ENCODE data around the gene PRR35.

PRR35 gene

DNA sequence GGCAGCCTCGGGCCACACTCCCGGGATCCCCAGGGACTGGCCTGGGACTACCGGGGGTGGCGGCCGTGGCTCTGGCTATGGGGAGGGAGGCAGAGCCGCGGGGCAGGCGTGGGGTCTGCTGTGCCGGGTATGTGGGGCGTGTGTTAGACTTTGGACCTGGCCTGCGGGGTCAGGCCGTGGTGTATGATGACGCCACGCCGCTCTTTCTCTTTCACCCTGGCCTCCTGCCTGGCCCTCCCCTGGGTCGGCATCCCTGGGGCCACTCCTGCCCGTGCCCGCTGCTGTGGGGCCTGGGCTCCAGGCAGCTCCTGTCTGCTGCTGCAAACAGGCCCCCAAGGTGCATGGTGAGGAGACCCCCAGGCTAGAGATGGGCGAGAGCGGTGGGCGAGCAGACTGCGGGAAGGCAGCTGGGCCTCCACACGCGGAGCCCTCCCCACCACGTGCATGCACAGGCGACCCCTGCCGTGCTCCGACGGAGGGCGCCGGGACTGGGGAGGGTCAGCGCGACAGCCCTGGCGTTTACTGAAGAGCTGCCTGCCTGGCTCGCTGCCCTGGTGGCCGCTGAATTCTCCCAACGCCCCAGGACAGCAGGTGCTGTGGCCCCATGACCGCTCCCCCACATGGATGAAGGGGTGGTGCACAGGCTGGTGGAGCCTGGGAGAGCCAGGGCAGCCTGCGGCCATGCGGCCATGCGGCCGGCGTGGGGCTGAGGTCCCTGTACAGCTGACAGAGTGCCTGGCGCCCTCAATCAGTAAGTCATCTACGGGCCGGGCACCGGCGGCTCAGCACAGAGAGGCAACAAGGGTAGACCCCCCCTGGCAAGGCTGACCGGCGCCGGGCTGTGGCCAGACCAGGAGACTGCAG lies 16.7 kb upstream of the PRR35 start:
- TF ChIP-seq, protein P1, sequence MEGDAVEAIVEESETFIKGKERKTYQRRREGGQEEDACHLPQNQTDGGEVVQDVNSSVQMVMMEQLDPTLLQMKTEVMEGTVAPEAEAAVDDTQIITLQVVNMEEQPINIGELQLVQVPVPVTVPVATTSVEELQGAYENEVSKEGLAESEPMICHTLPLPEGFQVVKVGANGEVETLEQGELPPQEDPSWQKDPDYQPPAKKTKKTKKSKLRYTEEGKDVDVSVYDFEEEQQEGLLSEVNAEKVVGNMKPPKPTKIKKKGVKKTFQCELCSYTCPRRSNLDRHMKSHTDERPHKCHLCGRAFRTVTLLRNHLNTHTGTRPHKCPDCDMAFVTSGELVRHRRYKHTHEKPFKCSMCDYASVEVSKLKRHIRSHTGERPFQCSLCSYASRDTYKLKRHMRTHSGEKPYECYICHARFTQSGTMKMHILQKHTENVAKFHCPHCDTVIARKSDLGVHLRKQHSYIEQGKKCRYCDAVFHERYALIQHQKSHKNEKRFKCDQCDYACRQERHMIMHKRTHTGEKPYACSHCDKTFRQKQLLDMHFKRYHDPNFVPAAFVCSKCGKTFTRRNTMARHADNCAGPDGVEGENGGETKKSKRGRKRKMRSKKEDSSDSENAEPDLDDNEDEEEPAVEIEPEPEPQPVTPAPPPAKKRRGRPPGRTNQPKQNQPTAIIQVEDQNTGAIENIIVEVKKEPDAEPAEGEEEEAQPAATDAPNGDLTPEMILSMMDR (IDR thresholded peaks at IDR 0.05; ENCODE audit: low read depth, low read length) = no peak
- Histone ChIP-seq H3K27ac (no peak overlapping the region), H3K9me3 (ENCODE audit: severe bottlenecking) (no peaks in the 10 kb centered on the region), H3K4me3 (ENCODE audit: low read depth, low read length) (no peak overlapping the region), H3K36me3 (peaks cover 8% of the 10 kb centered on the region), H3K27me3 (ENCODE audit: insufficient read depth, low read depth, severe bottlenecking) (no peaks in the 10 kb centered on the region)
- DNase-seq = no peak

DNA sequence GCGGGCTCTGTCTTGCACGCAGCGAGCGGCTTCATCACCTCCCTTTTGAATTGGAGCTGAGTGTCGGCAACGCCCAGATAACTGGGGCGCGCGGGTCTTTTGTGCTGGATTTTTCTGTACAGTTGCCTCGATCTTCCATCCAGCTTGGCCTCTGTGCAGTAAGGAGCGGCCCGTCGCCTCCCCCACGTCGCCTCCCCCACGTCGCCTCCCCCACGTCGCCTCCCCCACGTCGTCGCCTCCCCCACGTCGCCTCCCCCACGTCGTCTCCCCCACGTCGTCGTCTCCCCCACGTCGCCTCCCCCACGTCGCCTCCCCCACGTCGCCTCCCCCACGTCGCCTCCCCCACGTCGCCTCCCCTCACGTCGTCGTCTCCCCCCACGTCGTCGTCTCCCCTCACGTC lies 15.7 kb upstream of the PRR35 start:
- Histone ChIP-seq H3K27me3 (ENCODE audit: insufficient read depth, low read depth, severe bottlenecking) (no peaks in the 10 kb centered on the region), H3K27ac (no peak overlapping the region), H3K4me3 (ENCODE audit: low read depth, low read length) (no peak overlapping the region), H3K9me3 (ENCODE audit: severe bottlenecking) (no peaks in the 10 kb centered on the region), H3K36me3 (peaks cover 6% of the 10 kb centered on the region)
- no peak for DNase-seq
- TF ChIP-seq, protein P1 (IDR thresholded peaks at IDR 0.05; ENCODE audit: low read depth, low read length) = no peak

DNA sequence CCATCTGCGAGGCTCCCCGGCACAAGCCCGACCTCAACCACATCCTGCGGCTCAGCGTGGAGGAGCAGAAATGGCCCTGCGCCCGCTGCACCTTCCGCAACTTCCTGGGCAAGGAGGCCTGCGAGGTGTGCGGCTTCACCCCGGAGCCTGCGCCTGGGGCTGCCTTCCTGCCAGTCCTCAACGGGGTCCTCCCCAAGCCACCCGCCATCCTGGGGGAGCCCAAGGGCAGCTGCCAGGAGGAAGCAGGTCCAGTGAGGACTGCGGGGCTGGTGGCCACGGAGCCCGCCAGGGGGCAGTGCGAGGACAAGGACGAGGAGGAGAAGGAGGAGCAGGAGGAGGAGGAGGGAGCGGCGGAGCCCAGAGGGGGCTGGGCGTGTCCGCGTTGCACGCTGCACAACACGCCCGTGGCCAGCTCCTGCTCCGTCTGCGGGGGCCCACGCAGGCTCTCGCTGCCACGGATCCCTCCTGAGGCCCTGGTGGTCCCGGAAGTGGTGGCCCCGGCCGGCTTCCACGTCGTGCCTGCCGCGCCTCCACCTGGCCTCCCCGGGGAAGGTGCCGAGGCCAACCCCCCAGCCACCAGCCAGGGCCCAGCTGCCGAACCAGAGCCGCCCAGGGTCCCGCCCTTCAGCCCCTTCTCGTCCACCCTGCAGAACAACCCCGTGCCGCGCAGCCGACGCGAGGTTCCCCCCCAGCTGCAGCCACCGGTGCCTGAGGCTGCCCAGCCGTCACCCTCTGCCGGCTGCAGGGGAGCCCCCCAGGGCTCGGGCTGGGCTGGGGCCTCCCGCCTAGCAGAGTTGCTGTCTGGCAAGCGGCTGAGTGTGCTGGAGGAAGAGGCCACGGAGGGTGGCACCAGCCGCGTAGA lies 13.1 kb upstream of the PRR35 start:
- no peaks in the 10 kb centered on the region for H3K27me3 ChIP-seq (ENCODE audit: insufficient read depth, low read depth, severe bottlenecking)
- H3K36me3 ChIP-seq = peaks cover 23% of the 10 kb centered on the region
- no peak overlapping the region for H3K27ac ChIP-seq
- DNase-seq = peak; percentile 95
- no peaks in the 10 kb centered on the region for H3K9me3 ChIP-seq (ENCODE audit: severe bottlenecking)
- TF ChIP-seq, protein P1 (IDR thresholded peaks at IDR 0.05; ENCODE audit: low read depth, low read length) = peak; percentile 94
- no peak overlapping the region for H3K4me3 ChIP-seq (ENCODE audit: low read depth, low read length)

DNA sequence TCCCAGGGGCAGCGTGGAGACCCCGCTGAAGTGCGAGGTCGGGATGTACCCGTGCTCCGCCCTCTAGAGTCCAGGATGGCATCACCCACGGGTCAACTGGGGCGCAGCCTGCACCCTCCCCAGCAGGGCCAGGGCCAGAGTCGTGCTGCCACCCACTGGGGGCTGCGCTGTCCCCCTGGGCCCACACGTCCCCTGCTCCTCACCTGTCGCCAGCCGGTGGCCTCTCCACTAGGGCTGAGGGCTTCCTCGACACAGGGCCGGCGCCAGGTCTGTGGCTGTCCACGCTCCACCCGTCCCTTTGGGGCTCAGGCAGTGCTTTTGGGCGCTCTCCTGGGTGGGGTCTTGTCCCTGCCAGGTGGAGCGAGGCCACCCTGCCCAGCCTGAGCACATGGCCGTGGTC lies 11.6 kb upstream of the PRR35 start:
- Histone ChIP-seq H3K27ac (no peak overlapping the region), H3K4me3 (ENCODE audit: low read depth, low read length) (no peak overlapping the region), H3K9me3 (ENCODE audit: severe bottlenecking) (no peaks in the 10 kb centered on the region), H3K36me3 (peaks cover 26% of the 10 kb centered on the region), H3K27me3 (ENCODE audit: insufficient read depth, low read depth, severe bottlenecking) (no peaks in the 10 kb centered on the region)
- TF ChIP-seq, protein P1 (IDR thresholded peaks at IDR 0.05; ENCODE audit: low read depth, low read length) = no peak
- DNase-seq = no peak

DNA sequence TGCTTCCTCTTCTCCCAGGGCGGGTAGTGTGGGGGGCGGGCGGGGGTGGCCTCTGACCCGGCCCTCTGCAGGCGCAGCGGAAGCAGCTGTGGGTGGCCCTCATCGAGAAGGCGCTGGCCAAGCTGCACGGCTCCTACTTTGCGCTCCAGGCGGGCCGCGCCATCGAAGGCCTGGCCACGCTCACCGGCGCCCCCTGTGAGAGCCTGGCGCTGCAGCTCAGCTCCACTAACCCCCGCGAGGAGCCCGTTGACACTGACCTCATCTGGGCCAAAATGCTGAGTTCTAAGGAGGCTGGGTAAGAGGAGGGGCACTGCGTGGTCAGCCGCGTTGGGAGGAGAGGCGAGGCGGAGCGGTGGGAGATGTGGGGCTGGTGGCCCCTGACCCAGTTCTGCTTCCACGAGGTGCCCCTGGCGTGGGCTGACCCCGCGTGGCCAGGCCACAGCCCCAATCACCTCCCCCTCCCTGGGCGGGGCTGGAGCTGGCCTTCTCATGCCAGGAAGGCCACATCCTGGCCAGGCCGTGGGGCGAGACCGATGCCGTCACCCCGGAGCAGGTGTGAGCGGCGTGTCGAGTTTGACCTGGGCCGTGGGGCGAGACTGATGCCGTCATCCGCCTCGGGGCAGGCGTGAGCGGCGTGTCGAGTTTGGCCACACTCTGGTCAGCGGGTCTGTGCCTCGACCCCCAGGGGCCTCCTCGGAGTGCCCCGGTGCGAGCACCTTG lies 10.5 kb upstream of the PRR35 start:
- TF ChIP-seq, protein P1 (IDR thresholded peaks at IDR 0.05; ENCODE audit: low read depth, low read length) = peak; percentile 42
- no peak overlapping the region for H3K27ac ChIP-seq
- H3K36me3 ChIP-seq = peaks cover 26% of the 10 kb centered on the region
- H3K9me3 ChIP-seq (ENCODE audit: severe bottlenecking) = no peaks in the 10 kb centered on the region
- no peak for DNase-seq
- H3K27me3 ChIP-seq (ENCODE audit: insufficient read depth, low read depth, severe bottlenecking) = no peaks in the 10 kb centered on the region
- H3K4me3 ChIP-seq (ENCODE audit: low read depth, low read length) = no peak overlapping the region
